IMR-90 (cell line): ENCODE data around the gene FGB. TPM values are rescaled to one million over a fixed set of nuclear protein-coding genes. Genes with fewer than 3 reads are reported as not detected.

Experiments
- ATAC-seq: fragments of 200-7000 bp; cut with Tn5 transposase; 2 replicates; pipeline ENCODE4 v1.9.1; 2020; ENCODE audit warnings: low read depth, mild to moderate bottlenecking, moderate library complexity
- BruUV-seq: library from RNA; stranded (reverse); fragments of 400-500 nt; replicated peaks from 2 replicates; lab custom pipeline; 2021; lab: Mats Ljungman, UMichigan
- CTCF ChIA-PET: fragments of 300-600 bp; formaldehyde crosslinking; extraction: SDS; loops from one replicate; lab custom pipeline; 2021; ENCODE audit warnings: antibody characterized with exemption; lab: Yijun Ruan, JAX
- POLR2A ChIA-PET: fragments of 300-600 bp; sonication (Branson Sonifier 250); formaldehyde crosslinking; loops from one replicate; lab custom pipeline; 2022; ENCODE audit warnings: antibody characterized with exemption; ENCODE audit not compliant: unreplicated experiment; lab: Charles Lee
- DNase-seq: peaks from one replicate; pipeline ENCODE4 v3.0.0; 2013
- H2AFZ ChIP-seq: replicated peaks from 2 replicates; pipeline ENCODE3; 2013; ENCODE audit warnings: low read length, mild to moderate bottlenecking; ENCODE audit not compliant: poor library complexity
- H2AK5ac ChIP-seq: 2 replicates; pipeline ENCODE4 v1.6.1; 2013; ENCODE audit warnings: low read depth, low read length, inconsistent platforms
- H2AK9ac ChIP-seq: replicated peaks from 2 replicates; pipeline ENCODE3; 2013; ENCODE audit warnings: mild to moderate bottlenecking, low read depth, low read length, moderate library complexity; ENCODE audit not compliant: poor library complexity
- H2BK120ac ChIP-seq: 2 replicates; pipeline ENCODE4 v1.6.1; 2013; ENCODE audit warnings: low read depth, low read length, inconsistent platforms
- H2BK15ac ChIP-seq: 3 replicates; pipeline ENCODE4 v1.6.1; 2013; ENCODE audit warnings: low read depth, low read length, inconsistent platforms
- H2BK20ac ChIP-seq: 2 replicates; pipeline ENCODE4 v1.6.1; 2013; ENCODE audit warnings: low read depth, mild to moderate bottlenecking, inconsistent platforms, low read length, moderate library complexity
- H2BK5ac ChIP-seq: 2 replicates; pipeline ENCODE4 v1.6.1; 2013; ENCODE audit warnings: mild to moderate bottlenecking, low read depth, low read length, inconsistent platforms; ENCODE audit not compliant: poor library complexity, severe bottlenecking
- H3K14ac ChIP-seq: replicated peaks from 2 replicates; pipeline ENCODE4 v1.6.1; 2013; ENCODE audit warnings: low read depth, low read length, inconsistent platforms
- H3K18ac ChIP-seq: 2 replicates; pipeline ENCODE4 v1.6.1; 2013; ENCODE audit warnings: low read depth, low read length, control low read depth
- H3K23ac ChIP-seq: 2 replicates; pipeline ENCODE4 v1.6.1; 2013; ENCODE audit warnings: low read depth, low read length, inconsistent platforms
- H3K27ac ChIP-seq: 2 replicates; pipeline ENCODE4 v1.5.1; 2013; ENCODE audit warnings: mild to moderate bottlenecking, control low read depth, low read length; ENCODE audit not compliant: insufficient read depth
- H3K27me3 ChIP-seq: 2 replicates; pipeline ENCODE4 v1.6.1; 2013; ENCODE audit warnings: low read length; ENCODE audit not compliant: control insufficient read depth, insufficient read depth
- H3K36me3 ChIP-seq: 2 replicates; pipeline ENCODE4 v1.6.1; 2013; ENCODE audit warnings: low read length, mixed read lengths; ENCODE audit not compliant: control insufficient read depth, insufficient read depth
- H3K4ac ChIP-seq: 2 replicates; pipeline ENCODE4 v1.6.1; 2013; ENCODE audit warnings: low read depth, low read length, inconsistent platforms
- H3K4me1 ChIP-seq: 2 replicates; pipeline ENCODE4 v1.6.1; 2013; ENCODE audit warnings: low read length, mixed read lengths; ENCODE audit not compliant: control insufficient read depth, insufficient read depth
- H3K4me2 ChIP-seq: 2 replicates; pipeline ENCODE4 v1.6.1; 2013; ENCODE audit warnings: low read depth, mild to moderate bottlenecking, control low read depth, low read length, moderate library complexity
- H3K4me3 ChIP-seq: 2 replicates; pipeline ENCODE4 v1.5.1; 2013; ENCODE audit warnings: low read depth, mild to moderate bottlenecking, control low read depth, low read length, moderate library complexity; ENCODE audit not compliant: insufficient read depth
- H3K56ac ChIP-seq: 2 replicates; pipeline ENCODE4 v1.6.1; 2013; ENCODE audit warnings: low read length, inconsistent platforms; ENCODE audit not compliant: insufficient read depth; ENCODE audit errors: extremely low read depth
- H3K79me1 ChIP-seq, 2 experiments: 2 replicates each; pipeline ENCODE4 v1.6.1; 2013; ENCODE audit warnings: low read length in 2 of 2, inconsistent platforms in 1 of 2, low read depth in 1 of 2
- H3K9ac ChIP-seq: 2 replicates; pipeline ENCODE4 v1.6.1; 2013; ENCODE audit warnings: low read depth, low read length, control low read depth
- H3K9me1 ChIP-seq: 2 replicates; pipeline ENCODE4 v1.6.1; 2013; ENCODE audit warnings: low read length, inconsistent platforms; ENCODE audit not compliant: insufficient read depth
- H3K9me3 ChIP-seq: 2 replicates; pipeline ENCODE4 v1.6.1; 2013; ENCODE audit warnings: low read length; ENCODE audit not compliant: control insufficient read depth, insufficient read depth
- H4K20me1 ChIP-seq: 2 replicates; pipeline ENCODE4 v1.6.1; 2013; ENCODE audit warnings: low read length, inconsistent platforms; ENCODE audit not compliant: insufficient read depth
- H4K5ac ChIP-seq: 2 replicates; pipeline ENCODE4 v1.6.1; 2013; ENCODE audit warnings: mild to moderate bottlenecking, low read depth, low read length, control low read depth
- H4K8ac ChIP-seq, 2 experiments: 2 replicates each; pipeline ENCODE4 v1.6.1; 2013; ENCODE audit warnings: low read depth in 2 of 2, low read length in 2 of 2, control low read depth in 1 of 2, inconsistent platforms in 1 of 2
- H4K91ac ChIP-seq: 2 replicates; pipeline ENCODE4 v1.6.1; 2013; ENCODE audit warnings: low read depth, low read length, inconsistent platforms; ENCODE audit not compliant: insufficient read depth
- BHLHE40 ChIP-seq: fragments of 150-350 bp; IDR thresholded peaks from 2 replicates; pipeline ENCODE4 v1.6.1; 2016; ENCODE audit warnings: mild to moderate bottlenecking, low read depth, low read length
- CEBPB ChIP-seq: IDR thresholded peaks from 2 replicates; pipeline ENCODE4 v1.6.1; 2012; ENCODE audit warnings: low read depth, low read length, improper control_type of control experiment
- CHD1 ChIP-seq: IDR thresholded peaks from 2 replicates; pipeline ENCODE4 v1.6.1; 2012; ENCODE audit warnings: low read depth, low read length, improper control_type of control experiment
- ELK1 ChIP-seq: fragments of 150-350 bp; IDR thresholded peaks from 2 replicates; pipeline ENCODE4 v1.6.1; 2016; ENCODE audit warnings: low read depth, mild to moderate bottlenecking, low read length, moderate library complexity, borderline replicate concordance
- FOS ChIP-seq: fragments of 150-350 bp; IDR thresholded peaks from 2 replicates; pipeline ENCODE4 v1.6.1; 2016; ENCODE audit warnings: low read depth, low read length
- MAFK ChIP-seq: IDR thresholded peaks from 2 replicates; pipeline ENCODE4 v1.6.1; 2012; ENCODE audit warnings: low read depth, low read length, improper control_type of control experiment
- MAZ ChIP-seq: IDR thresholded peaks from 2 replicates; pipeline ENCODE4 v1.6.1; 2012; ENCODE audit warnings: low read depth, mild to moderate bottlenecking, low read length, improper control_type of control experiment, moderate library complexity, borderline replicate concordance
- NFE2L2 ChIP-seq: fragments of 150-350 bp; IDR thresholded peaks from 2 replicates; pipeline ENCODE4 v1.6.1; 2016; ENCODE audit warnings: low read depth, mild to moderate bottlenecking, low read length
- POLR2A ChIP-seq: IDR thresholded peaks from 2 replicates; pipeline ENCODE4 v1.6.1; 2012; ENCODE audit warnings: mild to moderate bottlenecking, low read depth, low read length
- RAD21 ChIP-seq: IDR thresholded peaks from 2 replicates; pipeline ENCODE4 v1.6.1; 2012; ENCODE audit warnings: low read length, improper control_type of control experiment
- RCOR1 ChIP-seq: IDR thresholded peaks from 2 replicates; pipeline ENCODE4 v1.6.1; 2012; ENCODE audit warnings: mild to moderate bottlenecking, low read length, improper control_type of control experiment; ENCODE audit not compliant: insufficient replicate concordance
- RFX5 ChIP-seq: IDR thresholded peaks from 2 replicates; pipeline ENCODE4 v1.8.0; 2012; ENCODE audit warnings: low read depth, mild to moderate bottlenecking, low read length, moderate library complexity
- SMC3 ChIP-seq: fragments of 150-350 bp; IDR thresholded peaks from 2 replicates; pipeline ENCODE4 v1.6.1; 2016; ENCODE audit warnings: low read depth, mild to moderate bottlenecking, antibody characterized with exemption, low read length, moderate library complexity
- WGBS, 2 experiments: methylation state at CpG; one replicate each; pipeline versions ENCODE4 v1.1.5 to v1.1.7; 2013; ENCODE audit warnings: missing lambda C conversion rate in 2 of 2; ENCODE audit not compliant: insufficient read length in 1 of 2; ENCODE audit errors: extremely low coverage in 2 of 2; 5-methylcytosine and 5-hydroxymethylcytosine counted together
- dilution Hi-C: fragments of 300-500 bp; cut with HindIII; formaldehyde crosslinking; loops from one replicate; pipeline ENCODE4 v1.14.3; 2018; ENCODE audit warnings: low sequenced_read_pairs; ENCODE audit not compliant: unreplicated experiment
- in situ Hi-C: fragments of 300-500 bp; cut with MboI; formaldehyde crosslinking; loops from 3 replicates; pipeline ENCODE4 v1.14.3; 2019; ENCODE audit warnings: low sequenced_read_pairs, inconsistent platforms, mixed read lengths
- intact Hi-C: fragments of 100-400 bp; cut with micrococcal nuclease; formaldehyde crosslinking; loops from 2 replicates; pipeline ENCODE4 v1.10.0; 2022
- polyA plus RNA-seq, 3 experiments: library from polyadenylated mRNA; depleted of rRNA; stranded (reverse); fragments of >200 nt; gene quantifications; 2 replicates each; pipeline ENCODE4 v1.2.3, GENCODE V29; 2012; ENCODE audit warnings: low replicate concordance in 1 of 3
- total RNA-seq: library from RNA; depleted of rRNA; stranded (reverse); fragments of >200 nt; gene quantifications from 2 replicates; pipeline ENCODE4 v1.2.3, GENCODE V29; 2012
- TF ChIP-seq, protein P1 (sequence below): fragments of 150-350 bp; IDR thresholded peaks from 2 replicates; pipeline ENCODE4 v1.6.1; 2017; ENCODE audit warnings: mild to moderate bottlenecking, antibody characterized with exemption, low read length, low read depth
- TF ChIP-seq, protein P2 (sequence below): conservative IDR thresholded peaks from 2 replicates; pipeline ENCODE4 v1.5.1; 2012; ENCODE audit warnings: mild to moderate bottlenecking, low read depth, low read length, improper control_type of control experiment

The FGB gene
- total and polyA plus RNA-seq, 2 of the 4 experiments (the other 2 are of a cell fraction): not detected

DNA sequence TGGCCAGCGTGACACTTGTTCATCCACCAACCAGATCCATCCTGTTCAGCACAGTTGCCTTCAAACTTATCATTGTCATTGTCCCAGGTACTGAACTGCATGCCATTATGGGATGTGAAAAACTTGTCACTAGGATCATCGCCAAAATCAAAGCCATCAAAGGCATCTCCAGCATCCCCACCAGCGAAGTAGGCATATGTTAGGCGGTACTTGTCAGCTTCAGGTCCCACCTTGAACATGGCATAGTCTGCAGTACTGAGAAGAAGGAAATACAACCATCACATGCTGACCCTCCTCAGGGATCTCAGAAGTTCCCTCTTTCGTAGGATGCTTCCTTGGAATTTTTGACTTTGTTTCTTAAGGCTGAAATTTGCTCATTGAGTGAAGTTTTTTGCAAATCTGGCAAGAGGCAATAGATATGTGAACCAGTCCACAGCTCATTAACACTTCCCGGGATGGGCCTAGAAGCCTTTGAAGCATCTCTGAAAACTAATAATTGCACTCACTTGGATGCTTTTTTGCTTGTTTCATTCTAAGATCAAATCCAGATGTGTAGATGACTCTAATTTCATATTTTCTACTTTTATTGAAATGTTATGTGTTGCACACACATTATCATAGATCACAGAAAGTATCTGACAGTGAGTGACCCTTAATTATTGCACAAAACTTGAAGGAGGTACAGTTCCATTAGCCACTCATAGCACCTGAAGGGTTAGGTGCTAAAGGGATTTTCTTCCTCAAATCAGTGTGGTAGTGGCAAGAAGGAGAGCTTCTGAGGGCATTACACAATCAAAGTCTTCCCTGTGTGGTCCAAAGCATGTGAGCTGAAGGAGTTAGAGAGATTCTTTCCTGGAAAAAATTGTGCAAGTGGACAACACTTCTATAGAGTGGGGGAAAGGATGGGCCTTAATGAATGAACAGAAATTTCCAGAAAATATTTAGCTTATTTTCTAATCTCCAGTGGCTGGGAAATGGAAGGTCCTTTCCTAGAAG, 44.2 kb downstream of the FGB start:
- in situ Hi-C loops (no loop called here), dilution Hi-C loops (no loop called here), intact Hi-C loops (no loop called here)
- Histone ChIP-seq H3K36me3 (no peaks in the 10 kb centered on the region), H2AK5ac (no peak overlapping the region), H2AFZ (no peak overlapping the region), H3K4me1 (no peaks in the 10 kb centered on the region), H2BK15ac (no peak overlapping the region), H2BK20ac (no peak overlapping the region), H3K56ac (no peak overlapping the region), H4K5ac (no peak overlapping the region), H3K9ac (no peak overlapping the region), H3K18ac (no peak overlapping the region), H4K20me1 (no peaks in the 10 kb centered on the region), H3K4me3 (no peak overlapping the region), H4K91ac (no peak overlapping the region), H3K14ac (no peak overlapping the region), H3K9me3 (no peaks in the 10 kb centered on the region), H3K79me1 (no peaks in the 10 kb centered on the region), H2BK5ac (no peak overlapping the region), H3K23ac (no peak overlapping the region), H2AK9ac (no peak overlapping the region), H2BK120ac (no peak overlapping the region), H4K8ac (no peak overlapping the region), H3K9me1 (no peaks in the 10 kb centered on the region), H3K27ac (no peak overlapping the region), H3K27me3 (no peaks in the 10 kb centered on the region), H3K4ac (no peak overlapping the region), H3K4me2 (no peak overlapping the region)
- BruUV-seq: no TSS peak
- 37% methylated on average over 2 of the region's 6 CpGs; no CpG with 5 or more reads in 1 of the 2 experiments for WGBS, 2 experiments
- no peak for ATAC-seq
- DNase-seq: no peak
- ChIA-PET CTCF (no interaction called here), POLR2A (no interaction called here)
- TF ChIP-seq MAZ: no peak
- no peak for TF ChIP-seq RAD21
- no peak for TF ChIP-seq SMC3
- TF ChIP-seq RFX5: no peak
- TF ChIP-seq BHLHE40: no peak
- TF ChIP-seq CEBPB: no peak
- no peak for TF ChIP-seq MAFK
- TF ChIP-seq FOS: no peak
- TF ChIP-seq, protein P1, sequence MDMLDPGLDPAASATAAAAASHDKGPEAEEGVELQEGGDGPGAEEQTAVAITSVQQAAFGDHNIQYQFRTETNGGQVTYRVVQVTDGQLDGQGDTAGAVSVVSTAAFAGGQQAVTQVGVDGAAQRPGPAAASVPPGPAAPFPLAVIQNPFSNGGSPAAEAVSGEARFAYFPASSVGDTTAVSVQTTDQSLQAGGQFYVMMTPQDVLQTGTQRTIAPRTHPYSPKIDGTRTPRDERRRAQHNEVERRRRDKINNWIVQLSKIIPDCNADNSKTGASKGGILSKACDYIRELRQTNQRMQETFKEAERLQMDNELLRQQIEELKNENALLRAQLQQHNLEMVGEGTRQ: no peak
- TF ChIP-seq, protein P2, sequence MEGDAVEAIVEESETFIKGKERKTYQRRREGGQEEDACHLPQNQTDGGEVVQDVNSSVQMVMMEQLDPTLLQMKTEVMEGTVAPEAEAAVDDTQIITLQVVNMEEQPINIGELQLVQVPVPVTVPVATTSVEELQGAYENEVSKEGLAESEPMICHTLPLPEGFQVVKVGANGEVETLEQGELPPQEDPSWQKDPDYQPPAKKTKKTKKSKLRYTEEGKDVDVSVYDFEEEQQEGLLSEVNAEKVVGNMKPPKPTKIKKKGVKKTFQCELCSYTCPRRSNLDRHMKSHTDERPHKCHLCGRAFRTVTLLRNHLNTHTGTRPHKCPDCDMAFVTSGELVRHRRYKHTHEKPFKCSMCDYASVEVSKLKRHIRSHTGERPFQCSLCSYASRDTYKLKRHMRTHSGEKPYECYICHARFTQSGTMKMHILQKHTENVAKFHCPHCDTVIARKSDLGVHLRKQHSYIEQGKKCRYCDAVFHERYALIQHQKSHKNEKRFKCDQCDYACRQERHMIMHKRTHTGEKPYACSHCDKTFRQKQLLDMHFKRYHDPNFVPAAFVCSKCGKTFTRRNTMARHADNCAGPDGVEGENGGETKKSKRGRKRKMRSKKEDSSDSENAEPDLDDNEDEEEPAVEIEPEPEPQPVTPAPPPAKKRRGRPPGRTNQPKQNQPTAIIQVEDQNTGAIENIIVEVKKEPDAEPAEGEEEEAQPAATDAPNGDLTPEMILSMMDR: no peak
- no peak for TF ChIP-seq NFE2L2
- TF ChIP-seq ELK1: no peak
- TF ChIP-seq CHD1: no peak
- no peak for TF ChIP-seq POLR2A
- TF ChIP-seq RCOR1: no peak
